GM15510 (cell line): Measurements from ENCODE around the gene DCTD.

Experiments
- POLR2A ChIP-seq: IDR thresholded peaks from 3 replicates; pipeline ENCODE4 v1.6.1; 2011; ENCODE audit warnings: borderline replicate concordance; ENCODE audit not compliant: insufficient read length; ENCODE audit errors: extremely low read depth

Gene DCTD

GRCh38 chr4:182924497-182924896 is 7.3 kb upstream of the DCTD start:
- TF ChIP-seq POLR2A, result no peak

GRCh38 chr4:182923796-182924340 is 6.7 kb upstream of the DCTD start:
- TF ChIP-seq POLR2A, result no peak

- no peak for TF ChIP-seq POLR2A
Observed at GRCh38 chr4:182923366-182923765, 6.2 kb upstream of the DCTD start.

- no peak for TF ChIP-seq POLR2A
Observed at GRCh38 chr4:182922501-182923284, 5.5 kb upstream of the DCTD start.

- no peak for TF ChIP-seq POLR2A
Observed at GRCh38 chr4:182921608-182922007, 4.4 kb upstream of the DCTD start.

GRCh38 chr4:182920676-182921075 is 3.5 kb upstream of the DCTD start:
- no peak for TF ChIP-seq POLR2A

- TF ChIP-seq POLR2A, result no peak
Observed at GRCh38 chr4:182918791-182919302, 1.7 kb upstream of the DCTD start.

GRCh38 chr4:182918044-182918607 is 940 bp upstream of the DCTD start:
- TF ChIP-seq POLR2A, result no peak

- no peak for TF ChIP-seq POLR2A
Observed at GRCh38 chr4:182916483-182917181, 554 bp downstream of the DCTD start.

- no peak for TF ChIP-seq POLR2A
Observed at GRCh38 chr4:182914357-182914756, 2.8 kb downstream of the DCTD start.

- no peak for TF ChIP-seq POLR2A
Observed at GRCh38 chr4:182913621-182914020, 3.6 kb downstream of the DCTD start.

GRCh38 chr4:182913036-182913435 is 4.2 kb downstream of the DCTD start:
- no peak for TF ChIP-seq POLR2A

GRCh38 chr4:182908124-182908523 is 9.1 kb downstream of the DCTD start:
- no peak for TF ChIP-seq POLR2A

- no peak for TF ChIP-seq POLR2A
Observed at GRCh38 chr4:182907396-182907795, 9.8 kb downstream of the DCTD start.

GRCh38 chr4:182906786-182907185 is 10.4 kb downstream of the DCTD start:
- TF ChIP-seq POLR2A, result no peak
